ENCODE results near the gene HSH2D. TPM values are rescaled to one million over a fixed set of nuclear protein-coding genes. Genes with fewer than 3 reads are reported as not detected.

Gene HSH2D
- total and polyA plus RNA-seq, 2 of the 13 experiments (the other 11 are each of a cell fraction or from before 2014, with no cell fraction given) = 0.69 to 3.2 TPM

DNA sequence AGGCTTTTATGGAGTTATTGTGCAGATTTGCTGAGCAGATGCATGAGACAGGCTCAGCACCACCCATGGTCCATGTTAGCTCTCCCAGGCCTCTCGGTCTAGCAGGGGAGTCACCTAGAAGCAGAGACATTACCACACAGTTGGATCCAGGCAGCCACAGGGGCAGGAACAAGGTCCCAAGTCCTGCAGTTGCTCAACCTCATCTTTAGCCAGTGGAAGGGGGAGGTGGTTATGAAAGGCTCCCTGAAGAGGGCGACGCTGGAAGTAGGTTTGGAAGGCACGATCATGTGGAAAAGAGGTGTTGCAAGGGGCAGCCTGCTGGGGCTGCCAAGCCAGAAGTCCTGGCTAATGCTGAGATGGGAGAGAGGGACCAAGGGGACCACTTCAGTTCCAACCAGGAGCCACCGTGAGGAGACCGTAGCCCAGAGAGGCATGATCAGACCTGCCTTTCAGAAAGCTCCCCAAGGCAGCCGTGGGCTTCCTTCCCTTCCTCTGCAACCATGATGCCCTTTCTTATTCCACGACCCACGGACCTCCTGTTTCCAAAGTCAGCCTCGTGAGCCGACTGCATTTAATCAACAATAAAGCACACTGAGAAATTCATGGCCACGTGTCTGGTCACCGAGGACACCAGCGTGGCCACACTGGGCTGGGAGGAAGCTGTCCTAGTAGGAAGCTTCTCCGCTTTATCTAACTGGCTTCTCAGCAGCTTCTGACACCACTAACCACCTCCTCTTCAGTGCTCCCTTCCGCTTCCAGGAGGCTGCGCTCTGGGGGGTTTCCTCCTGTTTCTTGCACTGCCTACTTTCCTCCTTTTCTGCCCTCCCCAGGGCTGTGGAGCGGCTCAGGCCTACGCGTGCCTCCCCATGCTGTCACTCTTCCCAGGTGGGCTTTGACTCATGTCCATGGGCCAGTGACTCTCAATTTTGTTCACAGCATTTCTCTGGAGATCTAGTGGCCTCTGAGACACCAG lies 56.8 kb downstream of the HSH2D start (continued):
- TF ChIP-seq HDAC6 (IDR thresholded peaks at IDR 0.05; ENCODE audit: low read depth, low read length) (no peak), HOXA7 (CRISPR knock-in tag; IDR thresholded peaks at IDR 0.05) (no peak), GTF2F1 (IDR thresholded peaks at IDR 0.05; ENCODE audit: low read length) (0 out of 2 replicates have a peak, but pooled peaks have one; percentile 52), ZNF737 (CRISPR knock-in tag; IDR thresholded peaks at IDR 0.05; ENCODE audit: borderline replicate concordance) (no peak), POLR2G (IDR thresholded peaks at IDR 0.05; ENCODE audit: low read depth, low read length) (no peak; the same call in none of the 2 replicates), ZNF121 (CRISPR knock-in tag; IDR thresholded peaks at IDR 0.05) (peak; percentile 41; the same call in 1 of the 2 replicates), ZNF230 (CRISPR knock-in tag; IDR thresholded peaks at IDR 0.05) (no peak), DPF2 (CRISPR knock-in tag; IDR thresholded peaks at IDR 0.05; ENCODE audit: borderline replicate concordance, low read depth) (peak; percentile 82), ZNF337 (CRISPR knock-in tag; IDR thresholded peaks at IDR 0.05; ENCODE audit: borderline replicate concordance, low read depth) (peak; percentile 86; the same call in 1 of the 2 replicates), ATF5 (CRISPR knock-in tag; IDR thresholded peaks at IDR 0.05; ENCODE audit: low read depth) (no peak), MIXL1 (CRISPR knock-in tag; IDR thresholded peaks at IDR 0.05) (peak; percentile 59; the same call in 1 of the 2 replicates), ZNF354B (CRISPR knock-in tag; IDR thresholded peaks at IDR 0.05) (no peak), ZNF382 (CRISPR knock-in tag; IDR thresholded peaks at IDR 0.05; ENCODE audit: borderline replicate concordance) (no peak)
- TF ChIP-seq, protein P1, sequence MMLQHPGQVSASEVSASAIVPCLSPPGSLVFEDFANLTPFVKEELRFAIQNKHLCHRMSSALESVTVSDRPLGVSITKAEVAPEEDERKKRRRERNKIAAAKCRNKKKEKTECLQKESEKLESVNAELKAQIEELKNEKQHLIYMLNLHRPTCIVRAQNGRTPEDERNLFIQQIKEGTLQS (CRISPR knock-in tag; IDR thresholded peaks at IDR 0.05) = no peak
- TF ChIP-seq, protein P2, sequence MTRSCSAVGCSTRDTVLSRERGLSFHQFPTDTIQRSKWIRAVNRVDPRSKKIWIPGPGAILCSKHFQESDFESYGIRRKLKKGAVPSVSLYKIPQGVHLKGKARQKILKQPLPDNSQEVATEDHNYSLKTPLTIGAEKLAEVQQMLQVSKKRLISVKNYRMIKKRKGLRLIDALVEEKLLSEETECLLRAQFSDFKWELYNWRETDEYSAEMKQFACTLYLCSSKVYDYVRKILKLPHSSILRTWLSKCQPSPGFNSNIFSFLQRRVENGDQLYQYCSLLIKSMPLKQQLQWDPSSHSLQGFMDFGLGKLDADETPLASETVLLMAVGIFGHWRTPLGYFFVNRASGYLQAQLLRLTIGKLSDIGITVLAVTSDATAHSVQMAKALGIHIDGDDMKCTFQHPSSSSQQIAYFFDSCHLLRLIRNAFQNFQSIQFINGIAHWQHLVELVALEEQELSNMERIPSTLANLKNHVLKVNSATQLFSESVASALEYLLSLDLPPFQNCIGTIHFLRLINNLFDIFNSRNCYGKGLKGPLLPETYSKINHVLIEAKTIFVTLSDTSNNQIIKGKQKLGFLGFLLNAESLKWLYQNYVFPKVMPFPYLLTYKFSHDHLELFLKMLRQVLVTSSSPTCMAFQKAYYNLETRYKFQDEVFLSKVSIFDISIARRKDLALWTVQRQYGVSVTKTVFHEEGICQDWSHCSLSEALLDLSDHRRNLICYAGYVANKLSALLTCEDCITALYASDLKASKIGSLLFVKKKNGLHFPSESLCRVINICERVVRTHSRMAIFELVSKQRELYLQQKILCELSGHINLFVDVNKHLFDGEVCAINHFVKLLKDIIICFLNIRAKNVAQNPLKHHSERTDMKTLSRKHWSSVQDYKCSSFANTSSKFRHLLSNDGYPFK (CRISPR knock-in tag; IDR thresholded peaks at IDR 0.05; ENCODE audit: borderline replicate concordance) = 0 out of 2 replicates have a peak, but pooled peaks have one; percentile 62
- TF ChIP-seq, protein P3, sequence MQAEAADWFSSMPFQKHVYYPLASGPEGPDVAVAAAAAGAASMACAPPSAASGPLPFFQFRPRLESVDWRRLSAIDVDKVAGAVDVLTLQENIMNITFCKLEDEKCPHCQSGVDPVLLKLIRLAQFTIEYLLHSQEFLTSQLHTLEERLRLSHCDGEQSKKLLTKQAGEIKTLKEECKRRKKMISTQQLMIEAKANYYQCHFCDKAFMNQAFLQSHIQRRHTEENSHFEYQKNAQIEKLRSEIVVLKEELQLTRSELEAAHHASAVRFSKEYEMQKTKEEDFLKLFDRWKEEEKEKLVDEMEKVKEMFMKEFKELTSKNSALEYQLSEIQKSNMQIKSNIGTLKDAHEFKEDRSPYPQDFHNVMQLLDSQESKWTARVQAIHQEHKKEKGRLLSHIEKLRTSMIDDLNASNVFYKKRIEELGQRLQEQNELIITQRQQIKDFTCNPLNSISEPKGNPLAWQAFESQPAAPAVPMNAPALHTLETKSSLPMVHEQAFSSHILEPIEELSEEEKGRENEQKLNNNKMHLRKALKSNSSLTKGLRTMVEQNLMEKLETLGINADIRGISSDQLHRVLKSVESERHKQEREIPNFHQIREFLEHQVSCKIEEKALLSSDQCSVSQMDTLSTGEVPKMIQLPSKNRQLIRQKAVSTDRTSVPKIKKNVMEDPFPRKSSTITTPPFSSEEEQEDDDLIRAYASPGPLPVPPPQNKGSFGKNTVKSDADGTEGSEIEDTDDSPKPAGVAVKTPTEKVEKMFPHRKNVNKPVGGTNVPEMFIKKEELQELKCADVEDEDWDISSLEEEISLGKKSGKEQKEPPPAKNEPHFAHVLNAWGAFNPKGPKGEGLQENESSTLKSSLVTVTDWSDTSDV (CRISPR knock-in tag; IDR thresholded peaks at IDR 0.05) = no peak
- TF ChIP-seq, protein P4, sequence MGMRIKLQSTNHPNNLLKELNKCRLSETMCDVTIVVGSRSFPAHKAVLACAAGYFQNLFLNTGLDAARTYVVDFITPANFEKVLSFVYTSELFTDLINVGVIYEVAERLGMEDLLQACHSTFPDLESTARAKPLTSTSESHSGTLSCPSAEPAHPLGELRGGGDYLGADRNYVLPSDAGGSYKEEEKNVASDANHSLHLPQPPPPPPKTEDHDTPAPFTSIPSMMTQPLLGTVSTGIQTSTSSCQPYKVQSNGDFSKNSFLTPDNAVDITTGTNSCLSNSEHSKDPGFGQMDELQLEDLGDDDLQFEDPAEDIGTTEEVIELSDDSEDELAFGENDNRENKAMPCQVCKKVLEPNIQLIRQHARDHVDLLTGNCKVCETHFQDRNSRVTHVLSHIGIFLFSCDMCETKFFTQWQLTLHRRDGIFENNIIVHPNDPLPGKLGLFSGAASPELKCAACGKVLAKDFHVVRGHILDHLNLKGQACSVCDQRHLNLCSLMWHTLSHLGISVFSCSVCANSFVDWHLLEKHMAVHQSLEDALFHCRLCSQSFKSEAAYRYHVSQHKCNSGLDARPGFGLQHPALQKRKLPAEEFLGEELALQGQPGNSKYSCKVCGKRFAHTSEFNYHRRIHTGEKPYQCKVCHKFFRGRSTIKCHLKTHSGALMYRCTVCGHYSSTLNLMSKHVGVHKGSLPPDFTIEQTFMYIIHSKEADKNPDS (CRISPR knock-in tag; IDR thresholded peaks at IDR 0.05) = no peak
